Liver (tissue), 3 donors: Measurements from ENCODE around the gene REST.

ENCODE experiments used
- CTCF ChIP-seq: fragments of 150-350 bp; IDR thresholded peaks from 2 replicates; pipeline ENCODE4 v1.5.1; 2017; ENCODE audit warnings: improper control_type of control experiment, low read depth, low read length; ENCODE audit not compliant: missing input control
- RAD21 ChIP-seq, 2 donors: IDR thresholded peaks; 2 replicates each; pipeline ENCODE4 v1.6.1; 2016; ENCODE audit warnings: antibody characterized with exemption in 2 of 2, mild to moderate bottlenecking in 2 of 2
- REST ChIP-seq: IDR thresholded peaks from 2 replicates; pipeline ENCODE4 v1.6.1; 2016; ENCODE audit warnings: antibody characterized with exemption, mild to moderate bottlenecking
- SP1 ChIP-seq: IDR thresholded peaks from 2 replicates; pipeline ENCODE4 v1.6.1; 2018; ENCODE audit warnings: antibody characterized with exemption, mild to moderate bottlenecking
- TAF1 ChIP-seq: conservative IDR thresholded peaks from 2 replicates; pipeline ENCODE4 v1.6.1; 2016; ENCODE audit warnings: antibody characterized with exemption, mild to moderate bottlenecking
- donor health status: healthy.
- donor health status: healthy.

GRCh38 chr4:56931924-56932323 lies 24.2 kb downstream of the REST start:
- TF ChIP-seq SP1 (no peak), CTCF (no peak), TAF1 (no peak), REST (no peak), RAD21 (IDR thresholded peaks at IDR 0.05) (no peak)
